Measurements from ENCODE around the gene KDELR1. TPM values are rescaled to one million over a fixed set of nuclear protein-coding genes. Genes with fewer than 3 reads are reported as not detected.

KDELR1 gene
- total RNA-seq, 1 donor from 2014 or later = 255 TPM

GRCh38 chr19:48421548-48421947 lies 30.2 kb upstream of the KDELR1 start:
- no peak for DNase-seq (ENCODE audit: low spot score in 2 of 2, unreplicated experiment in 2 of 2)
- TF ChIP-seq, protein P1, sequence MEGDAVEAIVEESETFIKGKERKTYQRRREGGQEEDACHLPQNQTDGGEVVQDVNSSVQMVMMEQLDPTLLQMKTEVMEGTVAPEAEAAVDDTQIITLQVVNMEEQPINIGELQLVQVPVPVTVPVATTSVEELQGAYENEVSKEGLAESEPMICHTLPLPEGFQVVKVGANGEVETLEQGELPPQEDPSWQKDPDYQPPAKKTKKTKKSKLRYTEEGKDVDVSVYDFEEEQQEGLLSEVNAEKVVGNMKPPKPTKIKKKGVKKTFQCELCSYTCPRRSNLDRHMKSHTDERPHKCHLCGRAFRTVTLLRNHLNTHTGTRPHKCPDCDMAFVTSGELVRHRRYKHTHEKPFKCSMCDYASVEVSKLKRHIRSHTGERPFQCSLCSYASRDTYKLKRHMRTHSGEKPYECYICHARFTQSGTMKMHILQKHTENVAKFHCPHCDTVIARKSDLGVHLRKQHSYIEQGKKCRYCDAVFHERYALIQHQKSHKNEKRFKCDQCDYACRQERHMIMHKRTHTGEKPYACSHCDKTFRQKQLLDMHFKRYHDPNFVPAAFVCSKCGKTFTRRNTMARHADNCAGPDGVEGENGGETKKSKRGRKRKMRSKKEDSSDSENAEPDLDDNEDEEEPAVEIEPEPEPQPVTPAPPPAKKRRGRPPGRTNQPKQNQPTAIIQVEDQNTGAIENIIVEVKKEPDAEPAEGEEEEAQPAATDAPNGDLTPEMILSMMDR (IDR thresholded peaks at IDR 0.05; ENCODE audit: unreplicated experiment) = no peak
- no peaks in the 10 kb centered on the region for H3K9me3 Mint-ChIP-seq
- no peaks in the 10 kb centered on the region for H3K27me3 Mint-ChIP-seq (ENCODE audit: low read depth)
- no peak overlapping the region for H3K4me3 Mint-ChIP-seq
- H3K36me3 Mint-ChIP-seq = peaks cover 2% of the 10 kb centered on the region
- no peak overlapping the region for H3K27ac Mint-ChIP-seq
- peaks cover 11% of the 10 kb centered on the region for H3K4me1 Mint-ChIP-seq

- TF ChIP-seq, protein P1 (IDR thresholded peaks at IDR 0.05; ENCODE audit: unreplicated experiment) = no peak
- Mint-ChIP-seq H3K9me3 (no peaks in the 10 kb centered on the region), H3K27me3 (ENCODE audit: low read depth) (no peaks in the 10 kb centered on the region), H3K4me3 (no peak overlapping the region), H3K36me3 (peaks cover 4% of the 10 kb centered on the region), H3K4me1 (peaks cover 12% of the 10 kb centered on the region), H3K27ac (peak overlapping the region; percentile 53)
- no peak for DNase-seq (ENCODE audit: low spot score in 2 of 2, unreplicated experiment in 2 of 2)
Observed at GRCh38 chr19:48419158-48419920, 28.0 kb upstream of the KDELR1 start.

- peaks cover 4% of the 10 kb centered on the region for H3K36me3 Mint-ChIP-seq
- TF ChIP-seq, protein P1 (IDR thresholded peaks at IDR 0.05; ENCODE audit: unreplicated experiment) = no peak
- H3K27ac Mint-ChIP-seq = peak overlapping the region; percentile 58
- H3K4me1 Mint-ChIP-seq = peaks cover 19% of the 10 kb centered on the region
- H3K27me3 Mint-ChIP-seq (ENCODE audit: low read depth) = no peaks in the 10 kb centered on the region
- H3K9me3 Mint-ChIP-seq = no peaks in the 10 kb centered on the region
- no peak overlapping the region for H3K4me3 Mint-ChIP-seq
- DNase-seq (ENCODE audit: low spot score in 2 of 2, unreplicated experiment in 2 of 2) = no peak
Observed at GRCh38 chr19:48418317-48419064, 27.1 kb upstream of the KDELR1 start.

- H3K9me3 Mint-ChIP-seq = no peaks in the 10 kb centered on the region
- no peak overlapping the region for H3K27ac Mint-ChIP-seq
- no peak overlapping the region for H3K4me3 Mint-ChIP-seq
- H3K4me1 Mint-ChIP-seq = peaks cover 19% of the 10 kb centered on the region
- peaks cover 4% of the 10 kb centered on the region for H3K36me3 Mint-ChIP-seq
- no peaks in the 10 kb centered on the region for H3K27me3 Mint-ChIP-seq (ENCODE audit: low read depth)
- no peak for DNase-seq (ENCODE audit: low spot score in 2 of 2, unreplicated experiment in 2 of 2)
- TF ChIP-seq, protein P1 (IDR thresholded peaks at IDR 0.05; ENCODE audit: unreplicated experiment) = no peak
Observed at GRCh38 chr19:48417421-48417820, 26.1 kb upstream of the KDELR1 start.

DNA sequence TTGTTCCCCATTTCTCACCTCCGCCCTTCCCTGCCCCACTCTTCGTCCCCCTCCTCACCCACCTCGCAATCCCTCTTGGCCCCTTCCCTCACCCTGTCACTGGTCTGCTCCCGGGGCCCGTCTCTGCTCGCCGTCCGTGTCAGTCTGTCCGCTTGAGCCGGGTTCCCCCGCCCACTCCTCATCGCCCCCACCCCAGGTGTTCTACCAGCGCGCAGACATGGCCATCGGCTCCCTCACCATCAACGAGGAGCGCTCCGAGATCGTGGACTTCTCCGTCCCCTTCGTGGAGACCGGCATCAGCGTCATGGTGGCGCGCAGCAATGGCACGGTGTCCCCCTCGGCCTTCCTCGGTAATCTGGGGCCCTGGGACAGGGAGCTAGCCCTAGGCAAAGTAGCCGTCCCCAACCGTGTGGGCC lies 24.5 kb upstream of the KDELR1 start:
- Mint-ChIP-seq H3K36me3 (peaks cover 2% of the 10 kb centered on the region), H3K4me3 (no peak overlapping the region), H3K27ac (no peak overlapping the region), H3K9me3 (no peaks in the 10 kb centered on the region), H3K27me3 (ENCODE audit: low read depth) (no peaks in the 10 kb centered on the region), H3K4me1 (peaks cover 19% of the 10 kb centered on the region)
- no peak for DNase-seq (ENCODE audit: low spot score in 2 of 2, unreplicated experiment in 2 of 2)
- TF ChIP-seq, protein P1 (IDR thresholded peaks at IDR 0.05; ENCODE audit: unreplicated experiment) = no peak

Data from mesothelial cell of epicardium (in vitro differentiated cells).